ENCODE measurements around the gene CHGA. TPM values are rescaled to one million over a fixed set of nuclear protein-coding genes. Genes with fewer than 3 reads are reported as not detected.

CHGA gene
- total and polyA plus RNA-seq, 2 experiments from 2014 or later, result 40.5 to 61.3 TPM

GRCh38 chr14:92950193-92950540 is 27.2 kb downstream of the CHGA start:
- Histone ChIP-seq H3K27me3 (no peaks in the 10 kb centered on the region), H3K4me2 (no peak overlapping the region), H3K27ac (no peak overlapping the region), H3K4me3 (no peak overlapping the region), H2AFZ (no peak overlapping the region), H3K4me1 (ENCODE audit: insufficient read depth) (no peaks in the 10 kb centered on the region), H3K9me3 (ENCODE audit: low read depth) (no peaks in the 10 kb centered on the region), H3K36me3 (replicated peaks; ENCODE audit: insufficient read depth, low read depth) (no peaks in the 10 kb centered on the region), H4K20me1 (ENCODE audit: insufficient read depth, poor library complexity, severe bottlenecking) (no peaks in the 10 kb centered on the region), H3K9me2 (replicated peaks; ENCODE audit: insufficient read depth) (no peaks in the 10 kb centered on the region), H3K79me2 (no peaks in the 10 kb centered on the region)
- no peak for DNase-seq (ENCODE audit: low spot score)
- WGBS (ENCODE audit: low lambda C conversion rate, missing lambda C conversion rate), result 95% methylated on average over 7 of the region's 7 CpGs
- TF ChIP-seq CTCF (IDR thresholded peaks at IDR 0.05; ENCODE audit: poor library complexity), result no peak
- TF ChIP-seq EZH2 (IDR thresholded peaks at IDR 0.05; ENCODE audit: borderline replicate concordance), result no peak
- TF ChIP-seq EZH2phosphoT487 (IDR thresholded peaks at IDR 0.05; ENCODE audit: low read depth, severe bottlenecking, unreplicated experiment), result no peak

- H3K4me2 ChIP-seq, result no peak overlapping the region
- no peaks in the 10 kb centered on the region for H3K9me2 ChIP-seq (replicated peaks; ENCODE audit: insufficient read depth)
- H4K20me1 ChIP-seq (ENCODE audit: insufficient read depth, poor library complexity, severe bottlenecking), result no peaks in the 10 kb centered on the region
- H3K27ac ChIP-seq, result no peak overlapping the region
- WGBS (ENCODE audit: low lambda C conversion rate, missing lambda C conversion rate), result 88% methylated on average over 6 of the region's 6 CpGs
- no peak overlapping the region for H2AFZ ChIP-seq
- no peaks in the 10 kb centered on the region for H3K27me3 ChIP-seq
- H3K4me1 ChIP-seq (ENCODE audit: insufficient read depth), result no peaks in the 10 kb centered on the region
- H3K79me2 ChIP-seq, result no peaks in the 10 kb centered on the region
- no peak for TF ChIP-seq EZH2phosphoT487 (IDR thresholded peaks at IDR 0.05; ENCODE audit: low read depth, severe bottlenecking, unreplicated experiment)
- TF ChIP-seq CTCF (IDR thresholded peaks at IDR 0.05; ENCODE audit: poor library complexity), result no peak
- no peak for TF ChIP-seq EZH2 (IDR thresholded peaks at IDR 0.05; ENCODE audit: borderline replicate concordance)
- DNase-seq (ENCODE audit: low spot score), result no peak
- no peaks in the 10 kb centered on the region for H3K36me3 ChIP-seq (replicated peaks; ENCODE audit: insufficient read depth, low read depth)
- no peaks in the 10 kb centered on the region for H3K9me3 ChIP-seq (ENCODE audit: low read depth)
- H3K4me3 ChIP-seq, result no peak overlapping the region
Measured at GRCh38 chr14:92950773-92951172, 27.8 kb downstream of the CHGA start.

GRCh38 chr14:92951261-92951660 is 28.3 kb downstream of the CHGA start:
- Histone ChIP-seq H4K20me1 (ENCODE audit: insufficient read depth, poor library complexity, severe bottlenecking) (no peaks in the 10 kb centered on the region), H3K27ac (no peak overlapping the region), H3K9me2 (replicated peaks; ENCODE audit: insufficient read depth) (no peaks in the 10 kb centered on the region), H3K36me3 (replicated peaks; ENCODE audit: insufficient read depth, low read depth) (no peaks in the 10 kb centered on the region), H3K4me1 (ENCODE audit: insufficient read depth) (no peaks in the 10 kb centered on the region), H2AFZ (no peak overlapping the region), H3K4me2 (no peak overlapping the region), H3K79me2 (no peaks in the 10 kb centered on the region), H3K9me3 (ENCODE audit: low read depth) (no peaks in the 10 kb centered on the region), H3K4me3 (no peak overlapping the region), H3K27me3 (no peaks in the 10 kb centered on the region)
- 95% methylated on average over 7 of the region's 7 CpGs for WGBS (ENCODE audit: low lambda C conversion rate, missing lambda C conversion rate)
- no peak for DNase-seq (ENCODE audit: low spot score)
- TF ChIP-seq CTCF (IDR thresholded peaks at IDR 0.05; ENCODE audit: poor library complexity) (no peak), EZH2phosphoT487 (IDR thresholded peaks at IDR 0.05; ENCODE audit: low read depth, severe bottlenecking, unreplicated experiment) (no peak), EZH2 (IDR thresholded peaks at IDR 0.05; ENCODE audit: borderline replicate concordance) (no peak)

GRCh38 chr14:92951912-92952471 is 29.0 kb downstream of the CHGA start:
- H3K9me3 ChIP-seq (ENCODE audit: low read depth), result no peaks in the 10 kb centered on the region
- H3K4me3 ChIP-seq, result no peak overlapping the region
- no peaks in the 10 kb centered on the region for H3K36me3 ChIP-seq (replicated peaks; ENCODE audit: insufficient read depth, low read depth)
- WGBS (ENCODE audit: low lambda C conversion rate, missing lambda C conversion rate), result 39% methylated on average over 18 of the region's 18 CpGs
- H4K20me1 ChIP-seq (ENCODE audit: insufficient read depth, poor library complexity, severe bottlenecking), result no peaks in the 10 kb centered on the region
- TF ChIP-seq CTCF (IDR thresholded peaks at IDR 0.05; ENCODE audit: poor library complexity) (peak; percentile 92), EZH2phosphoT487 (IDR thresholded peaks at IDR 0.05; ENCODE audit: low read depth, severe bottlenecking, unreplicated experiment) (no peak)
- no peak overlapping the region for H3K27ac ChIP-seq
- H3K4me2 ChIP-seq, result no peak overlapping the region
- no peaks in the 10 kb centered on the region for H3K4me1 ChIP-seq (ENCODE audit: insufficient read depth)
- H3K9me2 ChIP-seq (replicated peaks; ENCODE audit: insufficient read depth), result no peaks in the 10 kb centered on the region
- H3K79me2 ChIP-seq, result no peaks in the 10 kb centered on the region
- H2AFZ ChIP-seq, result no peak overlapping the region
- H3K27me3 ChIP-seq, result no peaks in the 10 kb centered on the region
- DNase-seq (ENCODE audit: low spot score), result peak; percentile 79

Measured in hepatocyte (in vitro differentiated cells).